Osteoblast (primary cell): ENCODE measurements around the gene PERM1. TPM values are rescaled to one million over a fixed set of nuclear protein-coding genes. Genes with fewer than 3 reads are reported as not detected.

Source experiments
- DNase-seq: peaks from one replicate; pipeline ENCODE4 v3.0.0; 2011; ENCODE audit warnings: low spot score, mixed read lengths; ENCODE audit not compliant: insufficient read length; ENCODE audit errors: missing footprints
- H2AFZ ChIP-seq: 2 replicates; pipeline ENCODE4 v1.6.0; 2011; ENCODE audit warnings: mild to moderate bottlenecking, low read length
- H3K27ac ChIP-seq: 2 replicates; pipeline ENCODE4 v1.5.1; 2011; ENCODE audit warnings: mild to moderate bottlenecking, low read depth, low read length, moderate library complexity
- H3K27me3 ChIP-seq: 2 replicates; pipeline ENCODE4 v1.6.0; 2012; ENCODE audit warnings: mild to moderate bottlenecking, control low read depth, inconsistent platforms, low read length, moderate library complexity; ENCODE audit not compliant: insufficient read depth
- H3K36me3 ChIP-seq: 2 replicates; pipeline ENCODE4 v1.5.1; 2011; ENCODE audit warnings: mild to moderate bottlenecking, low read length, control low read depth, moderate library complexity; ENCODE audit not compliant: insufficient read depth
- H3K4me1 ChIP-seq: 2 replicates; pipeline ENCODE4 v1.5.1; 2011; ENCODE audit warnings: mild to moderate bottlenecking, low read length, control low read depth, moderate library complexity; ENCODE audit not compliant: insufficient read depth
- H3K4me2 ChIP-seq: 2 replicates; pipeline ENCODE4 v1.6.0; 2011; ENCODE audit warnings: mild to moderate bottlenecking, low read length; ENCODE audit not compliant: insufficient read depth
- H3K4me3 ChIP-seq: fragments of 200-600 bp; sonication (generic); 3 replicates; pipeline ENCODE4 v1.5.1; 2012; ENCODE audit warnings: mild to moderate bottlenecking, low read length, inconsistent platforms; ENCODE audit not compliant: insufficient read depth
- H3K79me2 ChIP-seq: 2 replicates; pipeline ENCODE4 v1.6.0; 2012; ENCODE audit warnings: mild to moderate bottlenecking, low read length, control low read depth, inconsistent platforms; ENCODE audit not compliant: insufficient read depth
- H3K9me3 ChIP-seq: 2 replicates; pipeline ENCODE4 v1.5.1; 2011; ENCODE audit warnings: low read depth, low read length, control low read depth
- H4K20me1 ChIP-seq: 2 replicates; pipeline ENCODE4 v1.6.0; 2012; ENCODE audit warnings: mild to moderate bottlenecking, low read length, control low read depth; ENCODE audit not compliant: insufficient read depth
- total RNA-seq: library from RNA; depleted of rRNA; stranded (reverse); fragments of >200 nt; gene quantifications from 2 replicates; pipeline ENCODE4 v1.2.3, GENCODE V29; 2012
- TF ChIP-seq, protein P1 (sequence below): IDR thresholded peaks from 2 replicates; pipeline ENCODE4 v1.5.1; 2011; ENCODE audit warnings: mild to moderate bottlenecking, low read depth, low read length, moderate library complexity; ENCODE audit errors: extremely low read depth

PERM1 gene
- total RNA-seq, 1 donor: not detected

DNA sequence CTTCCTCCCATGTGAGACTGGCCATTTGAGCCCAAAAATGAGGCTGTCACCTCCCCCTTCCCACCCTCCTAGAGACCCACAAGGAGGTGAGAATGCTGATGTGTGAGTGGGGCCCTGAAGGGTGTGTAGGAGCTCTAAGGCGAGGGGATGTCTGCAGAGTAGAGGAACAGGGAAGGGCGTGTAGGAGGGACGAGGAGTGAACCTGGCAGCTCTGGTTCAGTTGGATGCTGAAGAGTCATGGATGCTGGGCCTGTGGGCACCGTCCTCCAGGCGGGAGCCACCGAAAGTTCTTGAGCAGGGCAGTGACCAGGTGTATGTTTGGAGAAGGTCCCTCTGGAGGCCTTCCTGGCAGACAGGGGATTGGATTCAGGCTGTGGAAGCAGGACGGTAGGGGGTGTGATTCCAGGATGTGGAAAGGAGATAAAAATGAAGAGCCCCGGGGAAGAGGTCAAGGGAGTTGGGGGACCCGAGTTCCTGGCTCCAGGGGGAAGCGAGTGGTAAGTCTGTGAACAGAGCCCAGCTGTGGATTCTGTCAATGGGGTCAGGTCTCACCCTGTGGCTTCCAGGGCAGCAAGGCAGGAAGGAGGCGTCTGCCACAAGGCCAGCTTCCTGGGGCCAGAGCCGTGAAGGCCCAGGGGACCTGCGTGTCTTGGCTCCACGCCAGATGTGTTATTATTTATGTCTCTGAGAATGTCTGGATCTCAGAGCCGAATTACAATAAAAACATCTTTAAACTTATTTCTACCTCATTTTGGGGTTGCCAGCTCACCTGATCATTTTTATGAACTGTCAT is 50.3 kb downstream of the PERM1 start:
- no peak for DNase-seq
- H3K27me3 ChIP-seq: no peaks in the 10 kb centered on the region
- TF ChIP-seq, protein P1, sequence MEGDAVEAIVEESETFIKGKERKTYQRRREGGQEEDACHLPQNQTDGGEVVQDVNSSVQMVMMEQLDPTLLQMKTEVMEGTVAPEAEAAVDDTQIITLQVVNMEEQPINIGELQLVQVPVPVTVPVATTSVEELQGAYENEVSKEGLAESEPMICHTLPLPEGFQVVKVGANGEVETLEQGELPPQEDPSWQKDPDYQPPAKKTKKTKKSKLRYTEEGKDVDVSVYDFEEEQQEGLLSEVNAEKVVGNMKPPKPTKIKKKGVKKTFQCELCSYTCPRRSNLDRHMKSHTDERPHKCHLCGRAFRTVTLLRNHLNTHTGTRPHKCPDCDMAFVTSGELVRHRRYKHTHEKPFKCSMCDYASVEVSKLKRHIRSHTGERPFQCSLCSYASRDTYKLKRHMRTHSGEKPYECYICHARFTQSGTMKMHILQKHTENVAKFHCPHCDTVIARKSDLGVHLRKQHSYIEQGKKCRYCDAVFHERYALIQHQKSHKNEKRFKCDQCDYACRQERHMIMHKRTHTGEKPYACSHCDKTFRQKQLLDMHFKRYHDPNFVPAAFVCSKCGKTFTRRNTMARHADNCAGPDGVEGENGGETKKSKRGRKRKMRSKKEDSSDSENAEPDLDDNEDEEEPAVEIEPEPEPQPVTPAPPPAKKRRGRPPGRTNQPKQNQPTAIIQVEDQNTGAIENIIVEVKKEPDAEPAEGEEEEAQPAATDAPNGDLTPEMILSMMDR: no peak
- no peaks in the 10 kb centered on the region for H3K9me3 ChIP-seq
- no peaks in the 10 kb centered on the region for H3K4me1 ChIP-seq
- H3K4me2 ChIP-seq: no peak overlapping the region
- H2AFZ ChIP-seq: no peak overlapping the region
- no peaks in the 10 kb centered on the region for H3K79me2 ChIP-seq
- peaks cover 3% of the 10 kb centered on the region for H3K36me3 ChIP-seq
- H3K27ac ChIP-seq: no peak overlapping the region
- H3K4me3 ChIP-seq: no peak overlapping the region
- peaks cover 37% of the 10 kb centered on the region for H4K20me1 ChIP-seq

DNA sequence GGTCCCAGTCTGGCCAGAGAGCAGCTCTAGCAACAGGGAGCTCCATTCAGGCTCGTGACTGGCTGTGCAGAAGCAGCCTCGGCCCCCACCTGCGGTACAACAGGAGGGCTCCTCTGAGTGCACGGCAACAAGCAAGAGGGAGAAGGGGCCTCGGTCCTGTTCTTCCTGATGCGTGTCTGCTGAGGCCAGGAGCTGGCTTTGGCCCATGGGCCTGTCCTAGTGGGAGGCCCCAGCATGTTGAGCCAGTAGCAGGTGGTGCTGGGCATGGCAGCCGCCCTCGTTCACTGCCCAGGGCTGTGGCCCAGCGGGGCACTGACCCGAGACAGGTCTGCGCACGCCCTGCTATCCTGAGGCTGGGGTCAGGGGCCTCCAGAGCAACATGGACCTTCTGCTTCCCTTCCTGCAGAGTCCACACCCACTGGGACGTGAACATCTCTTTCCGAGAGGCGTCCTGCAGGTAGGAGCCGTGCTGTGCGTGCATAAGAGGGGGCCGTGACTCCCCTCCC is 51.2 kb downstream of the PERM1 start:
- H3K36me3 ChIP-seq: peaks cover 3% of the 10 kb centered on the region
- H3K4me1 ChIP-seq: peaks cover 4% of the 10 kb centered on the region
- H3K79me2 ChIP-seq: no peaks in the 10 kb centered on the region
- H4K20me1 ChIP-seq: peaks cover 46% of the 10 kb centered on the region
- TF ChIP-seq, protein P1: no peak
- no peak overlapping the region for H2AFZ ChIP-seq
- H3K4me3 ChIP-seq: no peak overlapping the region
- no peak overlapping the region for H3K27ac ChIP-seq
- DNase-seq: no peak
- no peak overlapping the region for H3K4me2 ChIP-seq
- no peaks in the 10 kb centered on the region for H3K9me3 ChIP-seq
- H3K27me3 ChIP-seq: no peaks in the 10 kb centered on the region

DNA sequence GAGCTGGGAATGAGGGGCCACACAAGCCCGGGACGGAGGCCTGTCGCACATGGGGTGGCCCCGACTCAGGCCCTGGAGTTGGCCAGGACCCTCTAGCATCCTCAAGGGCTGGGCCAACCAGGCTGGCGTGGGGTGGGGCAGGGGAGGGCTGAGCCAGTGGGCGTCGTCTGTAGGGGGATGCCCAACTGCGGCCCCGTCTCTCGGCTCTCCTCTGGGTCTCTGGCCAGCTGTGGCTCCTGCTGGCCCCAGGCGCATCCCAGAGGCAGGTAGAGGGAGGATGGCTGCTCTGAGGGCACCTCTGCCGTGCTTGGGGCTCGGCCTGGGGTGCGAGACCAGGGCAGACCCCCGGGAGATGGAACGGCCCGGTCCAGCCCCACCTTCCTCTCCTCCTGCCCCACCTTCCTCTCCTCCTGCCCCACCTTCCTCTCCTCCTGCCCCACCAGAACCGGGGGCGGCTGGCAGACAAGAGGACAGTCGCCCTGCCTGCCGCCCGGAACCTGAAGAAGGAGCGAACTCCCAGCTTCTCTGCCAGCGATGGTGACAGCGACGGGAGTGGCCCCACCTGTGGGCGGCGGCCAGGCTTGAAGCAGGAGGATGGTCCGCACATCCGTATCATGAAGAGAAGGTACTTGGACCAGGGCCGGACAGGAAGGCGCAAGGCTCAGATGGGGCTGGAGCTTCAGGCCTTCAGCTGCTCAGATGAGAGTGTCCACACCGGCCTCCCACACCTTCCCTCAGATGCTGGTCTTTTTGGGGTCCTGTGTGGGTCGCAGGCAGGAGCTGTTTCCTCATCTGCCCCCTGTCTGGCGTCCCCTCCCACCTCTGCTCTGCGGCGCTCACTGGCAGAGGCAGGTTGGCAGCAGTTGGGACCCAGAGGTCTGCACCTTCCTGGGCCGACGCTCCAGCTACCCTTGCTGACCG is 51.9 kb downstream of the PERM1 start:
- DNase-seq: no peak
- TF ChIP-seq, protein P1: no peak
- Histone ChIP-seq H3K79me2 (no peaks in the 10 kb centered on the region), H3K9me3 (no peaks in the 10 kb centered on the region), H3K27me3 (no peaks in the 10 kb centered on the region), H3K4me1 (peaks cover 4% of the 10 kb centered on the region), H3K27ac (no peak overlapping the region), H3K4me3 (no peak overlapping the region), H2AFZ (no peak overlapping the region), H3K4me2 (no peak overlapping the region), H4K20me1 (peaks cover 44% of the 10 kb centered on the region), H3K36me3 (no peaks in the 10 kb centered on the region)
